ENCODE results near the gene ELAC1.

DNA sequence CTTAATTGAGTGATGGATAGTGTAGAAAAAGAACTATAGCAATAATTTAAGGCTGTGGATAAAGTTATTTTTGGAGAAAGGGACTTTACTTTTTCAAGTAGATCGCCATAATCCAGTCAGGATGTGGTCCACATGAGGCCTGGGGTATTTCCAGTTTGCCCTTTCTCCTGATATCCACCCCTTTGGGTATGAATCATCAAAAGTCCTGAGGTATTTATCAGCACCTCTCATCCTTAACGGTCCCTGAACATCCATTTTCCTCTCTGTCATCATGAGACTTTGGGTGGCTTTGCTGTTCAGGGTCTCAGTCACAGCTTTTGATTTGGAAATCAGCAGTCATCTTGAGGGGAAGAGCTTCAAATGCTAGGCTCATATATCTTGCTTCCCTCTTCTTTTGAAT lies 39.3 kb upstream of the ELAC1 start:
- TF ChIP-seq, protein P1, sequence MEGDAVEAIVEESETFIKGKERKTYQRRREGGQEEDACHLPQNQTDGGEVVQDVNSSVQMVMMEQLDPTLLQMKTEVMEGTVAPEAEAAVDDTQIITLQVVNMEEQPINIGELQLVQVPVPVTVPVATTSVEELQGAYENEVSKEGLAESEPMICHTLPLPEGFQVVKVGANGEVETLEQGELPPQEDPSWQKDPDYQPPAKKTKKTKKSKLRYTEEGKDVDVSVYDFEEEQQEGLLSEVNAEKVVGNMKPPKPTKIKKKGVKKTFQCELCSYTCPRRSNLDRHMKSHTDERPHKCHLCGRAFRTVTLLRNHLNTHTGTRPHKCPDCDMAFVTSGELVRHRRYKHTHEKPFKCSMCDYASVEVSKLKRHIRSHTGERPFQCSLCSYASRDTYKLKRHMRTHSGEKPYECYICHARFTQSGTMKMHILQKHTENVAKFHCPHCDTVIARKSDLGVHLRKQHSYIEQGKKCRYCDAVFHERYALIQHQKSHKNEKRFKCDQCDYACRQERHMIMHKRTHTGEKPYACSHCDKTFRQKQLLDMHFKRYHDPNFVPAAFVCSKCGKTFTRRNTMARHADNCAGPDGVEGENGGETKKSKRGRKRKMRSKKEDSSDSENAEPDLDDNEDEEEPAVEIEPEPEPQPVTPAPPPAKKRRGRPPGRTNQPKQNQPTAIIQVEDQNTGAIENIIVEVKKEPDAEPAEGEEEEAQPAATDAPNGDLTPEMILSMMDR (IDR thresholded peaks at IDR 0.05): no peak
- TF ChIP-seq POLR2A (IDR thresholded peaks at IDR 0.05) (no peak), EP300 (IDR thresholded peaks at IDR 0.05) (no peak)

All from ovary (tissue), 3 donors.